ENCODE data around the gene POU5F2. TPM values are rescaled to one million over a fixed set of nuclear protein-coding genes. Genes with fewer than 3 reads are reported as not detected.

The POU5F2 gene
- total RNA-seq, 1 donor from 2014 or later, result 2.9 TPM

- ChIA-PET POLR2A (no interaction called here), CTCF (no interaction called here)
- peaks cover 7% of the 10 kb centered on the region for H3K36me3 Mint-ChIP-seq (ENCODE audit: low read depth)
Measured at GRCh38 chr5:93721511-93721910, 19.9 kb downstream of the POU5F2 start.

GRCh38 chr5:93721071-93721470 is 20.3 kb downstream of the POU5F2 start:
- H3K27me3 Mint-ChIP-seq, result no peaks in the 10 kb centered on the region
- H3K27ac Mint-ChIP-seq, result no peak overlapping the region
- H3K9me3 Mint-ChIP-seq, result no peaks in the 10 kb centered on the region
- ChIA-PET POLR2A (no interaction called here), CTCF (no interaction called here)
- H3K4me1 Mint-ChIP-seq, result no peaks in the 10 kb centered on the region
- TF ChIP-seq CTCF (IDR thresholded peaks at IDR 0.05), result no peak
- ATAC-seq (ENCODE audit: low read depth) (no peak), DNase-seq (no peak)
- no peak overlapping the region for H3K4me3 Mint-ChIP-seq
- peaks cover 7% of the 10 kb centered on the region for H3K36me3 Mint-ChIP-seq (ENCODE audit: low read depth)
- intact Hi-C loops (cut with micrococcal nuclease), result no loop called here

More at GRCh38 chr5:93721511-93721910, 19.9 kb downstream of the POU5F2 start:
- DNase-seq (no peak), ATAC-seq (ENCODE audit: low read depth) (no peak)
- no peak overlapping the region for H3K4me3 Mint-ChIP-seq
- TF ChIP-seq CTCF (IDR thresholded peaks at IDR 0.05), result no peak
- no peak overlapping the region for H3K27ac Mint-ChIP-seq
- intact Hi-C loops (cut with micrococcal nuclease), result no loop called here
- H3K4me1 Mint-ChIP-seq, result no peaks in the 10 kb centered on the region
- no peaks in the 10 kb centered on the region for H3K9me3 Mint-ChIP-seq
- no peaks in the 10 kb centered on the region for H3K27me3 Mint-ChIP-seq

- CTCF ChIA-PET, result no interaction called here
- POLR2A ChIA-PET, result no interaction called here
- no peaks in the 10 kb centered on the region for H3K27me3 Mint-ChIP-seq
- no peaks in the 10 kb centered on the region for H3K4me1 Mint-ChIP-seq
- DNase-seq (no peak), ATAC-seq (ENCODE audit: low read depth) (no peak)
- H3K27ac Mint-ChIP-seq, result no peak overlapping the region
- no peak overlapping the region for H3K4me3 Mint-ChIP-seq
- H3K36me3 Mint-ChIP-seq (ENCODE audit: low read depth), result peaks cover 15% of the 10 kb centered on the region
- peaks cover 7% of the 10 kb centered on the region for H3K9me3 Mint-ChIP-seq
- no peak for TF ChIP-seq CTCF (IDR thresholded peaks at IDR 0.05)
- intact Hi-C loops (cut with micrococcal nuclease), result loop anchor here (5.0 kb wide), 1 partner anchor 50 kb away; no protein-coding TSS in a partner anchor
Measured at GRCh38 chr5:93717162-93717561, 24.2 kb downstream of the POU5F2 start.

GRCh38 chr5:93716453-93716852 is 24.9 kb downstream of the POU5F2 start:
- no peaks in the 10 kb centered on the region for H3K4me1 Mint-ChIP-seq
- no peaks in the 10 kb centered on the region for H3K27me3 Mint-ChIP-seq
- DNase-seq (no peak), ATAC-seq (ENCODE audit: low read depth) (no peak)
- TF ChIP-seq CTCF (IDR thresholded peaks at IDR 0.05), result no peak
- no peak overlapping the region for H3K4me3 Mint-ChIP-seq
- intact Hi-C loops (cut with micrococcal nuclease), result loop anchor here (5.0 kb wide), 1 partner anchor 49 kb away; no protein-coding TSS in a partner anchor
- CTCF ChIA-PET, result no interaction called here
- POLR2A ChIA-PET, result no interaction called here
- peaks cover 7% of the 10 kb centered on the region for H3K9me3 Mint-ChIP-seq
- no peak overlapping the region for H3K27ac Mint-ChIP-seq
- peaks cover 15% of the 10 kb centered on the region for H3K36me3 Mint-ChIP-seq (ENCODE audit: low read depth)

- ATAC-seq (ENCODE audit: low read depth) (no peak), DNase-seq (no peak)
- no peak for TF ChIP-seq CTCF (IDR thresholded peaks at IDR 0.05)
- Mint-ChIP-seq H3K27ac (no peak overlapping the region), H3K36me3 (ENCODE audit: low read depth) (peaks cover 17% of the 10 kb centered on the region), H3K4me1 (no peaks in the 10 kb centered on the region), H3K27me3 (no peaks in the 10 kb centered on the region), H3K9me3 (peaks cover 7% of the 10 kb centered on the region), H3K4me3 (no peak overlapping the region)
- intact Hi-C loops (cut with micrococcal nuclease), result loop anchor here (5.0 kb wide), 1 partner anchor 48 kb away; no protein-coding TSS in a partner anchor
- POLR2A ChIA-PET, result no interaction called here
- CTCF ChIA-PET, result no interaction called here
Measured at GRCh38 chr5:93715761-93716160, 25.6 kb downstream of the POU5F2 start.

Measured in activated B cell treated with CpG ODN at 0.5 μM for 24 hours (primary cell).